Measurements from ENCODE around the gene NELFB. TPM values are rescaled to one million over a fixed set of nuclear protein-coding genes. Genes with fewer than 3 reads are reported as not detected.

Gene NELFB
- total RNA-seq, 1 donor from 2014 or later = 58.2 TPM

- Mint-ChIP-seq H3K4me1 (no peaks in the 10 kb centered on the region), H3K4me3 (no peak overlapping the region), H3K9me3 (no peaks in the 10 kb centered on the region), H3K36me3 (ENCODE audit: low read depth) (peaks cover 16% of the 10 kb centered on the region), H3K27me3 (no peaks in the 10 kb centered on the region), H3K27ac (no peak overlapping the region)
- intact Hi-C loops (cut with micrococcal nuclease) = no loop called here
- POLR2A ChIA-PET = interaction anchor here (2.2 kb wide), 1 partner anchor 9 kb away, joined by 10 read pairs; the partner anchor contains the start of gene RNF208
- CTCF ChIA-PET = no interaction called here
- no peak for TF ChIP-seq CTCF (IDR thresholded peaks at IDR 0.05)
- no peak for DNase-seq
- no peak for ATAC-seq (ENCODE audit: low read depth)
Measured at GRCh38 chr9:137213160-137214060, 41.7 kb upstream of the NELFB start.

GRCh38 chr9:137214620-137215019 is 40.5 kb upstream of the NELFB start:
- no peak for TF ChIP-seq CTCF (IDR thresholded peaks at IDR 0.05)
- no peaks in the 10 kb centered on the region for H3K27me3 Mint-ChIP-seq
- H3K27ac Mint-ChIP-seq = no peak overlapping the region
- ChIA-PET POLR2A (interaction anchor here (0.5 to 2.2 kb wide), 2 partner anchors 8 to 87 kb away, joined by 3 to 10 read pairs; partner anchors contain the start of gene RNF208), CTCF (no interaction called here)
- H3K36me3 Mint-ChIP-seq (ENCODE audit: low read depth) = peaks cover 9% of the 10 kb centered on the region
- ATAC-seq (ENCODE audit: low read depth) (no peak), DNase-seq (no peak)
- intact Hi-C loops (cut with micrococcal nuclease) = no loop called here
- no peak overlapping the region for H3K4me3 Mint-ChIP-seq
- H3K9me3 Mint-ChIP-seq = no peaks in the 10 kb centered on the region
- H3K4me1 Mint-ChIP-seq = no peaks in the 10 kb centered on the region

GRCh38 chr9:137215196-137215986 is 39.7 kb upstream of the NELFB start:
- no peak for TF ChIP-seq CTCF (IDR thresholded peaks at IDR 0.05)
- Mint-ChIP-seq H3K27ac (no peak overlapping the region), H3K4me1 (no peaks in the 10 kb centered on the region), H3K36me3 (ENCODE audit: low read depth) (peaks cover 6% of the 10 kb centered on the region), H3K9me3 (no peaks in the 10 kb centered on the region), H3K4me3 (no peak overlapping the region), H3K27me3 (no peaks in the 10 kb centered on the region)
- ATAC-seq (ENCODE audit: low read depth) (no peak), DNase-seq (no peak)
- POLR2A ChIA-PET = interaction anchor here (0.6 to 2.2 kb wide), 3 partner anchors 7 to 499 kb away, joined by 7 to 11 read pairs (median 10); partner anchors contain the start of gene RNF208
- intact Hi-C loops (cut with micrococcal nuclease) = no loop called here
- CTCF ChIA-PET = no interaction called here

GRCh38 chr9:137216188-137216965 is 38.8 kb upstream of the NELFB start:
- no peaks in the 10 kb centered on the region for H3K27me3 Mint-ChIP-seq
- TF ChIP-seq CTCF (IDR thresholded peaks at IDR 0.05) = no peak
- H3K4me1 Mint-ChIP-seq = peaks cover 2% of the 10 kb centered on the region
- no peak for DNase-seq
- H3K36me3 Mint-ChIP-seq (ENCODE audit: low read depth) = peaks cover 6% of the 10 kb centered on the region
- no peaks in the 10 kb centered on the region for H3K9me3 Mint-ChIP-seq
- H3K4me3 Mint-ChIP-seq = no peak overlapping the region
- CTCF ChIA-PET = no interaction called here
- no peak for ATAC-seq (ENCODE audit: low read depth)
- POLR2A ChIA-PET = interaction anchor here (0.5 to 2.1 kb wide), 3 partner anchors 10 to 65 kb away, joined by 3 to 7 read pairs (median 3); partner anchors contain the start of gene TPRN
- H3K27ac Mint-ChIP-seq = no peak overlapping the region
- intact Hi-C loops (cut with micrococcal nuclease) = no loop called here

Data from activated B cell treated with CpG ODN at 0.5 μM for 24 hours (primary cell).